ENCODE measurements around the gene PRR16.

The PRR16 gene

DNA sequence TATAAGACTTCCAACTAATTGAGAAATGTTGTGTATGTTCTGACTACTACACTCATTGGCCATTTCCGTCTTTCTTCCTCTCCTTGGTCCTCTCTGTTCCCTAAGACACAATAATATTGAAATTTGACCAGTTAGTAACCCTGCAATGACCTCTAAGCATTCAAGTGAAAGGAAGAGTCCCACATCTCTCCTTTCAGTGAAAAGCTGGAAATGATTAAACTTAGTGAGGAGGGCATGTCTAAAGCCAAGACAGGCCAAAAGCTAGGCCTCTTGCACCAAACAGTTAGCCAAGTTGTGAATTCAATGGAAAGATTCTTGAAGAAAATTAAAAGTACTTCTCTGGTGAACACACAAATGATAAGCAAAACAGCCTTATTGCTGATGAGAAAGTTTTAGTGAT is 122.5 kb downstream of the PRR16 start:
- DNase-seq, result no peak

- no peak for DNase-seq
These were observed 127.8 kb downstream of the PRR16 start for GRCh38 chr5:120591911-120592310.

GRCh38 chr5:120599576-120599975 is 135.5 kb downstream of the PRR16 start:
- DNase-seq, result no peak

GRCh38 chr5:120600639-120601038 is 136.5 kb downstream of the PRR16 start:
- no peak for DNase-seq

DNA sequence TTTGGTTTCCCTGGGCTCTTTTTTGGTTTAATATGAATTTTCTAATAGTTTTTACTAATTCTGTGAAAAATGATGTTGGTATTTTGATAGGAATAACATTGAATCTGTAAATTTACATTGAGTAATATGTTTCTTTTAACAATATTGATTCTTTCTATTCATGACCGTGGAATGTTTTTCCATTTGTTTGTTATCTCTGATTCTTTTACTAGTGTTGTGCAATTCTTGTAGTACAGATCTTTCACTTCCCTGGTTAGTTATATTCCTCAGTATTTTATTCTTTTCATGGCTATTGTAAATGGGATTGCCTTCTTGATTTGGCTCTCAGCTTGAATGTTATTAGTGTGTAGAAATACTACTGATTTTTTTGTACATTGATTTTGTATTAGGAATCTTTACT is 137.9 kb downstream of the PRR16 start:
- DNase-seq, result no peak

DNA sequence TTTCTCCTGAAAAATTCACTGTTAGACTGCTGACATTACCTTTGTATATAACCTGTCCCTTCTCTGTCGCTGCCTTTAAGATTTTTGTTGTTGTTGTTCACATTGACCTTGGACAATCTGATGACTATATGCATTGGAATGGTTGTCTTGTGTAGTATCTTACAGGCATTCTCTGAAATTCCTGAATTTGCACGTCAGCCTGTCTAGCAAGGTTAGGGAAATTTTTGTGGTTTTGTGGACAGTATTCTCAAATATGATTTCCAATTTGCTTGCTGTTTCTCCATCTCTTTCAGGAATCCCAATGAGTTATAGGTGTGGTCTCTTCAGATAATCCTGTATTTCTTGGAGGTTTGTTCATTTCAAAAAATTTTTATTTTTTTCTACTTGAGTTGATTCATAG is 140.8 kb downstream of the PRR16 start:
- no peak for DNase-seq

DNA sequence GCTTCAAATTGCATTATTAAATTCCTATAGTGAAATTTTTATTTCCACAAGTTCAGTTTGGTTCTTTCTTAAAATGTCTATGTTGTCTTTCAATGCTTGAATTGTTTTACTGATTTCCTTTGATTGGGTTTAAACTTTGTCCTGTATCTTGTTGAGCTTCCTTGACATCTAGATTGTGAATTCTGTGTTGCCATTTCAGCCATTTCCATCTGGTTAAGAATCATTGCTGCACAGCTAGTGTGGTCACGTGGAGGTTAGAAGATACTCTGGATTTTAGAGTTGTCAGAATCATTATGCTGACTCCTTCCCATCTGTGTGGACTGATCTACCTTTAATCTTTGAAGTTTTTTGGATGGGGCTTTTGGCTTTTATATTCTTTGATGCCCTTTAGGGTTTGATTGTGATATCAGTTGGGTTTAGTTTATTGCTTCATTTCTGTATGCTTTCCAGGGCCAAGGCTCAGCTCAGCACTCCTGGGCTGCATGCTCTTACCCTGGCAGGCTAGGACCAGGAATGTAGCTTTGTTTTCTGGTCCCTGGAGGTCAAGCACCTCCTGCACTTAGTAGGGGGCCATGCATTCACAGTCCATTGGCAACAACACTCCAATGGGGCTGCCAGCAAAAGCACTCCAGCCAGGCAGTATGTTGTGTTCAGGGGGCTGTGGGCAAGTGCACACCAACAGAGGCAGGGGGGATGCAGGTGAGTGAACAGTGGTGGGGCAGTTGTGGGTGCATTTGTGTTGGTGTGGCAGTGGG is 141.4 kb downstream of the PRR16 start:
- DNase-seq, result no peak

DNA sequence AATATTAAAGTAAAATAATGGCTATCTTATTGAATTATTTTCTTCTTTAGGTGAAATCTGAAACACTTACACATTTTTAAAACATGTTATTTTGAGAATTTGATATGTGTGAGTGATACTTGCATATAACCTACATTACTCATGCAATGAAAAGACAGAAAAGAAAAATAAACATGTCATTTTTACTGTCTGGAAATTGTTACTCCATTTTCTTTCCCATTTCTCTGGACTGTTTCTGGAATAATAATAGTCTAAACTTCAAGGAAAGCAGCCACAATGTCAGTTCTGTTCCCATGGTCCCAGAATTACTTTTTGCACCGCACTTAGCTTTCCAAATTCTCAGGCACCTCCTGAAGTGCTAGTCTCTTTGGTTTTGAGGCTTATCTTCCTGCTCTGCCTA is 145.5 kb downstream of the PRR16 start:
- no peak for DNase-seq

- no peak for DNase-seq
These were observed 146.0 kb downstream of the PRR16 start for GRCh38 chr5:120610145-120610544.

- DNase-seq, result no peak
These were observed 149.6 kb downstream of the PRR16 start for GRCh38 chr5:120613729-120614128.

- DNase-seq, result no peak
These were observed 150.6 kb downstream of the PRR16 start for GRCh38 chr5:120614531-120615180.

- DNase-seq, result no peak
These were observed 152.0 kb downstream of the PRR16 start for GRCh38 chr5:120615967-120616645.

DNA sequence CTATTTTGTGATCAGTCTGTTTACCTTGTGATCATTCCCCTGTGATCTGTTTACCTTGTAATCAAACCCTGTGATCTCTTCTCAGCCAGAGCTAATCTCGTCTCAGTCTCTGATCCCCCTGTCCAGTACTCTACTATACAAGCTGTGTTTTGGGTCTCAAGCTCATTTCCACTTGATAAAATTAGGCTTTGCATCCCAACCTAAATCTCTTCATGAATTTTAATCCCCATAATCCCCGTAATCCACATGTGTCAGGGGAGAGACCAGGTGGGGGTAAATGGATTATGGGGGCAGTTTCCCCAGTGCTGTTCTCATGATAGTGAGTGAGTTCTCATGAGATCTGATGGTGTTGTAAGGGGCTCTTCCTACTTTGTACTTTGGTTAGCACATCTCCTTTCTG is 157.2 kb downstream of the PRR16 start:
- DNase-seq, result no peak

DNA sequence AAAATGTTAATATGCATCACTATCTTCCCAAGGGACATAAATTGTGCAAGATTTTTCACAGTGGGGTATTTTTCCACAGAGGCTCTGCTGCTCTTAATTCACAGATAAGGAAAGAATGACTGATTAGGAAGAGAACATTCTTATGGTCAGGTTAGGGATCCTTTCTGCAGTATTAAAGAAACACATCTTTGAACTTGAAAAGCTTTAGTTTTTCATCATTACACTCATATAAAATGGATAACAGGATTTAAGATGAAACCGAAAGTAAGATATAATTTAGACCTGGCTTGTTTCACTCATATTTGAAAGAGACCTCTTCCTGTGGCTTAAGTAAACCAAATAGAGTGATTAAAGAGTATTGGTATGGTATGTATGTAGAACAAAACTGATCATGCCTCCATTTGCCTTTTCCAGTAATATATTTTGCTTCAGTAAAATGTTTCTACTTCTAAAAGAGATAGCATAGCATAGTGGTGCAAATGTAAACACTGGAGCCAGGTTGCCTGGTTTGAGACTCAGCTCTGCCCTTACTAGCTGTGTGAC is 160.0 kb downstream of the PRR16 start:
- DNase-seq, result no peak

GRCh38 chr5:120628156-120628555 is 164.1 kb downstream of the PRR16 start:
- DNase-seq, result no peak

GRCh38 chr5:120630550-120630949 is 166.4 kb downstream of the PRR16 start:
- DNase-seq, result no peak

DNA sequence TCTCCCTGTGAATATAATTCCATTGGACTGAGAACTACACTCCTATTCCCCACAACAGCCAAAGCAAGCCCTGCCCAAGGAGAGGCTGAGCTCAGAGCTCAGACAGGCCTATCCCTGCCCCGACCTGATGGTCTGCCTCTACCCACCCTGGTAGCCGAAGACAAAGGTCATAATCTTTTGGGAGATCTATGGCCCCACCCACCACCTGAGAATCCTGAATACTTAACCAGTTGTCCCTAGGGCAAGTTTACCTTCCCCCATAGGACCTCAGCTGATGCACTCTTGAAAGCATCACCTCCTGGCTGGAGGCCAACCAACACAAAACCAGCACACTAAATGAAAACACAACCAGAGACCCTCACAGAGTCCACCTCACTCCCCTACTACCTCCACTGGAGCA is 167.5 kb downstream of the PRR16 start:
- DNase-seq, result no peak

GRCh38 chr5:120632430-120632829 is 168.3 kb downstream of the PRR16 start:
- no peak for DNase-seq

GRCh38 chr5:120638449-120638848 is 174.3 kb downstream of the PRR16 start:
- no peak for DNase-seq

DNA sequence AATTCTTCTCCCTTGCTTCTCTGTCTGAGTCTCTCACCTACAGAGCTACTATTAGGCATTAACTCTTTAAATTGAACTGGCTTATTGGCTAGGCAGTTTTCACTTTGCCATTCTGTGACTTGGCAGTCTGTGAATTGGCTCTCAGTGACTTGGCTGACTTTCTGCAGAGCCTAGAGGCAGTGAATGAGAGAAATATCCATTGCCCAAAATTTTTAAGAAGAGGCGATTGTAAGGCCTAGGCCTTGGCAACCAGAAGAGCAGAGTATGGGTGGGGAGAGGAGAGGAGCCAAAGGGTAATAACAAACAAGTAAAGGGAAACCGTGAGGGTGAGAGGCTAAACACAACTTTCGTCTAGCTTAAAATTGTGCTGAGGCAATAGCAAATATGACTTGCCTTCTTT is 176.7 kb downstream of the PRR16 start:
- DNase-seq, result no peak

GRCh38 chr5:120644516-120644915 is 180.4 kb downstream of the PRR16 start:
- DNase-seq, result no peak

GRCh38 chr5:120655828-120656435 is 191.8 kb downstream of the PRR16 start:
- peak; percentile 28 for DNase-seq

GRCh38 chr5:120657104-120657503 is 193.0 kb downstream of the PRR16 start:
- no peak for DNase-seq

Data from stimulated activated CD4-positive, alpha-beta T cell treated with anti-CD3 and anti-CD28 coated beads, Interleukin-15, amount 100 ng/mL, for 24 hours (primary cell).